ENCODE data around the gene ZFP14.
"Not testable (repeated sequence)": the region's sequence is repeated elsewhere in the genome, so short reads cannot be mapped to it uniquely, and the experiment has no call there.

The ZFP14 gene

GRCh38 chr19:36329534-36329933, 49.5 kb downstream of the ZFP14 start:
- not testable (repeated sequence) for DNase-seq

- not testable (repeated sequence) for DNase-seq
Measured at GRCh38 chr19:36326649-36327048, 52.4 kb downstream of the ZFP14 start.

DNA sequence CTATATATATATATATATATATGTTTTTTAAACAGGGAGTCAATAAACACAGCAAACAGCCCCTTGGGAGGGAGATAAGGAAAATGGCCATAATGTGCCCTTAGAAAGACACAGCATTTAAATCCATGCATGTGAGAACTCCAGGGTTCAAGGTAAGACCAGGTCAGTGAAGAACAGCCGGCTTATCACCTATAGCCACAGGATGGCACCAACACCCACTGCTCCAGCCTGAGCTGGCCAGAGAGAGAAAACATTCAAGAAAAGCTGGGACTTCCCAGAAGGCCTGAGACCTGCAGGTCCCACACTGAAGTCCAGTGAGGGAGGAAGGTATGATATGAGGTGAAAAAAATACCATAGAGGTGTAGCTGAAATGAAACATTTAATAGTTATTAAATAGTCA, 63.8 kb downstream of the ZFP14 start:
- not testable (repeated sequence) for DNase-seq

- DNase-seq = not testable (repeated sequence)
Measured at GRCh38 chr19:36314053-36314452, 64.9 kb downstream of the ZFP14 start.

- not testable (repeated sequence) for DNase-seq
Measured at GRCh38 chr19:36311098-36311760, 67.8 kb downstream of the ZFP14 start.

DNA sequence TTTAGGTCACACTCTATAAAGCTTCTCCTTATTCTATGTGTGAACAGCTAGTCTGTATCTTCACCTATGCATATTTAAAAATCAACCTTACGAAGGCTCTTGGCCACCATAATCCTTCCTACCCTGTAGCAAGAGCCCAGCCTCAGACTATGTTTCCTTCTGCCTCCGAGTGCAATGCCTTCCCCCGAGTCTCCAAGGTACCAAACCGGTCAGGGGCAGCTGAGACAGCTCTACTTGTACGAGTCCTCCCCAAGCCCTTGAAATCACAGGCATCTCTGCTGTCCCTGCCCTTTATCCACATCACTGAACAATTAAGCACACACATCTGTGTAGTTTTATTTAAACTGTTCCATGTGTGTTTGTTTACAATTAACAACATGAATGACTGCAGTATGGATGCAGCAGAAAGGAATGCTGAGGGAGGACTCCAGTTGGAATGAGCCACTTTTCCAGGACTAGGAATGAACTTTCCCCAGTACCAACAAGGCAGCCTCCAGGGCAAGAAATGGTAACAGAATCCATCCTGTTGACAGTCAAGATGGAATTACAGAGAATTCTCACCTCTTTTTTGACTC, 68.5 kb downstream of the ZFP14 start:
- not testable (repeated sequence) for DNase-seq

- not testable (repeated sequence) for DNase-seq
Measured at GRCh38 chr19:36309759-36310158, 69.2 kb downstream of the ZFP14 start.

DNA sequence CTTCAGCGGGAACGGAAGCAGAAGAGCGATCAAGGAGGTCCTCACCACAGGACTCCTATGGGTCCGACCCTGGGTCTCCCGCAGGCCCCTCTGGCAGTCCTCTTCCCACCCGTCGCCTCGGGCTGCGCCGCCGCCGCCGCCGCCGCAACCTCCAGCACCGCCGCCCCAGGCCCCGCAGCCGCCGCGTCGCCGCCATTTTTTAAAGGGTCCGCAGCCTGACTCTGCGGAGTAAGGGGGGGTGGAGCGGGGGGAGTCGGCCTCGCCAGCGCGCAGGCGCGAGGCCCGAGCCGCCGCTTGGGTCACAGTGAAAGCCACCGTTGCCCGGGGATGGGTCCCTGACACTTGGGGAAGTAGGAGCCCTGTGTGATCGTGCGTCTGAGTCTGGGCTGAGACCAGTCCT, 69.7 kb downstream of the ZFP14 start:
- DNase-seq = not testable (repeated sequence)

- DNase-seq = not testable (repeated sequence)
Measured at GRCh38 chr19:36292317-36292716, 86.7 kb downstream of the ZFP14 start.
